HEK293 (cell line): ENCODE results near the gene MSRB1.
A peak's percentile ranks its signal among the peaks of the same experiment; 100 is the strongest.

Experiments
- ATF2 ChIP-seq: fragments of 450-650 bp; formaldehyde crosslinking; IDR thresholded peaks from 2 replicates; pipeline ENCODE4 v1.5.1; 2016; ENCODE audit warnings: missing biosample characterization, missing genetic modification characterization, low read depth
- BCL11A ChIP-seq: fragments of 450-650 bp; formaldehyde crosslinking; IDR thresholded peaks from 2 replicates; pipeline ENCODE4 v1.5.1; 2016; ENCODE audit warnings: low read depth, missing biosample characterization, missing genetic modification characterization
- BCL6B ChIP-seq: fragments of 450-650 bp; formaldehyde crosslinking; IDR thresholded peaks from 2 replicates; pipeline ENCODE4 v1.5.1; 2017; ENCODE audit warnings: missing biosample characterization, missing genetic modification characterization
- GFI1B ChIP-seq: fragments of 450-650 bp; formaldehyde crosslinking; IDR thresholded peaks from 2 replicates; pipeline ENCODE4 v1.5.1; 2016; ENCODE audit warnings: missing biosample characterization, missing genetic modification characterization
- HOXA7 ChIP-seq: sonication (generic); formaldehyde crosslinking; IDR thresholded peaks from 2 replicates; pipeline ENCODE4 v1.8.1; 2022; ENCODE audit warnings: missing genetic modification reagents, borderline replicate concordance
- KLF17 ChIP-seq: fragments of 450-650 bp; formaldehyde crosslinking; IDR thresholded peaks from 2 replicates; pipeline ENCODE4 v1.5.1; 2016; ENCODE audit warnings: missing biosample characterization, missing genetic modification characterization
- OSR2 ChIP-seq: fragments of 450-650 bp; formaldehyde crosslinking; IDR thresholded peaks from 2 replicates; pipeline ENCODE4 v1.5.1; 2016; ENCODE audit warnings: missing biosample characterization, missing genetic modification characterization
- PRDM1 ChIP-seq: fragments of 450-650 bp; formaldehyde crosslinking; IDR thresholded peaks from 2 replicates; pipeline ENCODE4; 2016; ENCODE audit warnings: missing biosample characterization, missing genetic modification characterization
- SETDB1 ChIP-seq: IDR thresholded peaks from one replicate; pipeline ENCODE4 v1.6.1; 2017; ENCODE audit warnings: mild to moderate bottlenecking, low read length, moderate library complexity, mixed read lengths; ENCODE audit not compliant: insufficient read length
- SP7 ChIP-seq: fragments of 450-650 bp; formaldehyde crosslinking; IDR thresholded peaks from 2 replicates; pipeline ENCODE4 v1.5.1; 2016; ENCODE audit warnings: missing biosample characterization, missing genetic modification characterization
- TCF7L2 ChIP-seq: IDR thresholded peaks from 2 replicates; pipeline ENCODE4 v1.6.1; 2011; ENCODE audit warnings: low read depth, mild to moderate bottlenecking, inconsistent platforms, low read length, moderate library complexity, borderline replicate concordance
- ZIC2 ChIP-seq: fragments of 450-650 bp; formaldehyde crosslinking; IDR thresholded peaks from 2 replicates; pipeline ENCODE4 v1.5.1; 2016; ENCODE audit warnings: missing biosample characterization, missing genetic modification characterization
- ZNF10 ChIP-seq: fragments of 450-650 bp; formaldehyde crosslinking; IDR thresholded peaks from 2 replicates; pipeline ENCODE4 v1.5.1; 2017; ENCODE audit warnings: missing biosample characterization, missing genetic modification characterization
- ZNF16 ChIP-seq: fragments of 450-650 bp; formaldehyde crosslinking; IDR thresholded peaks from 2 replicates; pipeline ENCODE4 v1.5.1; 2016; ENCODE audit warnings: low read depth, missing biosample characterization, missing genetic modification characterization
- ZNF280C ChIP-seq: fragments of 450-650 bp; formaldehyde crosslinking; IDR thresholded peaks from 2 replicates; pipeline ENCODE4 v1.5.1; 2016; ENCODE audit warnings: missing biosample characterization, missing genetic modification characterization
- ZNF366 ChIP-seq: fragments of 450-650 bp; formaldehyde crosslinking; conservative IDR thresholded peaks from 2 replicates; pipeline ENCODE4 v1.5.1; 2016; ENCODE audit warnings: missing biosample characterization, missing genetic modification characterization
- ZNF426 ChIP-seq: fragments of 450-650 bp; formaldehyde crosslinking; IDR thresholded peaks from 2 replicates; pipeline ENCODE4 v1.5.1; 2017; ENCODE audit warnings: missing biosample characterization, missing genetic modification characterization, mild to moderate bottlenecking, inconsistent platforms, moderate library complexity
- ZNF449 ChIP-seq: fragments of 450-650 bp; formaldehyde crosslinking; IDR thresholded peaks from 2 replicates; pipeline ENCODE4 v1.5.1; 2017; ENCODE audit warnings: missing biosample characterization, mild to moderate bottlenecking, missing genetic modification characterization, moderate library complexity
- ZNF518A ChIP-seq: fragments of 450-650 bp; formaldehyde crosslinking; conservative IDR thresholded peaks from 2 replicates; pipeline ENCODE4 v1.5.1; 2016; ENCODE audit warnings: low read depth, missing biosample characterization, missing genetic modification characterization
- ZNF549 ChIP-seq: fragments of 450-650 bp; IDR thresholded peaks from 2 replicates; pipeline ENCODE4 v1.5.1; 2018; ENCODE audit warnings: missing biosample characterization, missing genetic modification characterization, mild to moderate bottlenecking, inconsistent platforms, moderate library complexity
- ZNF623 ChIP-seq: fragments of 450-650 bp; formaldehyde crosslinking; IDR thresholded peaks from 2 replicates; pipeline ENCODE4 v1.5.1; 2016; ENCODE audit warnings: missing biosample characterization, missing genetic modification characterization
- ZNF660 ChIP-seq: fragments of 450-650 bp; IDR thresholded peaks from 2 replicates; pipeline ENCODE4 v1.5.1; 2018; ENCODE audit warnings: missing biosample characterization, mild to moderate bottlenecking, missing genetic modification characterization
- ZNF768 ChIP-seq: fragments of 450-650 bp; formaldehyde crosslinking; IDR thresholded peaks from 2 replicates; pipeline ENCODE4 v1.5.1; 2018; ENCODE audit warnings: missing biosample characterization, mild to moderate bottlenecking, missing genetic modification characterization
- ZNF776 ChIP-seq: fragments of 450-650 bp; formaldehyde crosslinking; IDR thresholded peaks from 2 replicates; pipeline ENCODE4 v1.5.0; 2017; ENCODE audit warnings: missing biosample characterization, missing genetic modification characterization, borderline replicate concordance
- ZNF785 ChIP-seq: fragments of 450-650 bp; formaldehyde crosslinking; IDR thresholded peaks from 2 replicates; pipeline ENCODE4 v1.5.1; 2016; ENCODE audit warnings: missing biosample characterization, missing genetic modification characterization

The MSRB1 gene

GRCh38 chr16:1964506-1965395, 21.8 kb upstream of the MSRB1 start, which contains the start of gene RPS2 (continued):
- TF ChIP-seq ZNF549 (tag by site-specific recombination), result no peak
- TF ChIP-seq ZNF426, result no peak
- no peak for TF ChIP-seq SETDB1
- peak; percentile 54; the same call in 1 of the 2 replicates for TF ChIP-seq ATF2
- peak; percentile 95 for TF ChIP-seq ZNF660
- TF ChIP-seq ZNF449 (tag by site-specific recombination), result peak; percentile 10; the same call in 1 of the 2 replicates
- TF ChIP-seq PRDM1, result no peak
- TF ChIP-seq ZNF518A, result no peak; the same call in 1 of the 2 replicates
- no peak for TF ChIP-seq ZNF10
- no peak for TF ChIP-seq HOXA7 (CRISPR knock-in tag)
- TF ChIP-seq ZNF776 (tag by site-specific recombination), result no peak; the same call in 1 of the 2 replicates
- peak; percentile 31; the same call in 1 of the 2 replicates for TF ChIP-seq OSR2 (tag by site-specific recombination)
- peak; percentile 62 for TF ChIP-seq GFI1B (tag by site-specific recombination)
- no peak for TF ChIP-seq ZNF280C (tag by site-specific recombination)
- peak; percentile 67; the same call in 1 of the 2 replicates for TF ChIP-seq KLF17 (tag by site-specific recombination)
- TF ChIP-seq ZNF785 (tag by site-specific recombination), result no peak
- no peak for TF ChIP-seq ZNF768
- TF ChIP-seq ZIC2 (tag by site-specific recombination), result 0 out of 2 replicates have a peak, but pooled peaks have one; percentile 35
- no peak for TF ChIP-seq TCF7L2
- TF ChIP-seq ZNF16, result no peak
- TF ChIP-seq SP7 (tag by site-specific recombination), result peak; percentile 84
- TF ChIP-seq ZNF623 (tag by site-specific recombination), result peak; percentile 24; the same call in 1 of the 2 replicates
- TF ChIP-seq BCL6B (tag by site-specific recombination), result no peak
- TF ChIP-seq ZNF366, result peak; percentile 88
- no peak for TF ChIP-seq BCL11A (tag by site-specific recombination)
